HG02571 (cell line): Measurements from ENCODE around the gene PNPLA1.

Experiments
- ATAC-seq: cut with Tn5 transposase; IDR thresholded peaks from one replicate; pipeline ENCODE4 v1.9.1; 2021; ENCODE audit warnings: mild to moderate bottlenecking, moderate library complexity; ENCODE audit not compliant: unreplicated experiment

The PNPLA1 gene

GRCh38 chr6:36269834-36270705, at the start of gene PNPLA1:
Gene PNPLA1 (plus strand): TSS chr6:36270060. CDS start chr6:36270460, 400 bp downstream.
- no peak for ATAC-seq

- no peak for ATAC-seq
These were observed 49.6 kb upstream of the PNPLA1 start for GRCh38 chr6:36220226-36220625.

- no peak for ATAC-seq
These were observed 48.2 kb upstream of the PNPLA1 start for GRCh38 chr6:36221674-36222073.

GRCh38 chr6:36222924-36223323, 46.9 kb upstream of the PNPLA1 start:
- no peak for ATAC-seq

- ATAC-seq, result no peak
These were observed 46.2 kb upstream of the PNPLA1 start for GRCh38 chr6:36223706-36224105.

GRCh38 chr6:36224918-36225461, 44.9 kb upstream of the PNPLA1 start:
- no peak for ATAC-seq

- ATAC-seq, result no peak
These were observed 43.3 kb upstream of the PNPLA1 start for GRCh38 chr6:36226438-36227047.

- no peak for ATAC-seq
These were observed 42.3 kb upstream of the PNPLA1 start for GRCh38 chr6:36227379-36228228.

- ATAC-seq, result no peak
These were observed 40.6 kb upstream of the PNPLA1 start for GRCh38 chr6:36229223-36229622.

GRCh38 chr6:36230371-36230770, 39.5 kb upstream of the PNPLA1 start:
- ATAC-seq, result no peak

GRCh38 chr6:36232172-36232571, 37.7 kb upstream of the PNPLA1 start:
- no peak for ATAC-seq

GRCh38 chr6:36235309-36235708, 34.6 kb upstream of the PNPLA1 start:
- no peak for ATAC-seq

GRCh38 chr6:36235862-36236261, 34.0 kb upstream of the PNPLA1 start:
- no peak for ATAC-seq

- no peak for ATAC-seq
These were observed 30.1 kb upstream of the PNPLA1 start for GRCh38 chr6:36239774-36240173.

- no peak for ATAC-seq
These were observed 28.1 kb upstream of the PNPLA1 start for GRCh38 chr6:36241728-36242127.

GRCh38 chr6:36242161-36242560, 27.7 kb upstream of the PNPLA1 start:
- no peak for ATAC-seq

GRCh38 chr6:36242626-36243025, 27.2 kb upstream of the PNPLA1 start:
- ATAC-seq, result no peak

GRCh38 chr6:36243562-36244212, 26.2 kb upstream of the PNPLA1 start:
- ATAC-seq, result no peak

- no peak for ATAC-seq
These were observed 25.1 kb upstream of the PNPLA1 start for GRCh38 chr6:36244641-36245280.

GRCh38 chr6:36245572-36246061, 24.2 kb upstream of the PNPLA1 start:
- ATAC-seq, result no peak
